ENCODE data around the gene SNX8.
"Not testable (repeated sequence)": the region's sequence is repeated elsewhere in the genome, so short reads cannot be mapped to it uniquely, and the experiment has no call there.

SNX8 gene, protein sequence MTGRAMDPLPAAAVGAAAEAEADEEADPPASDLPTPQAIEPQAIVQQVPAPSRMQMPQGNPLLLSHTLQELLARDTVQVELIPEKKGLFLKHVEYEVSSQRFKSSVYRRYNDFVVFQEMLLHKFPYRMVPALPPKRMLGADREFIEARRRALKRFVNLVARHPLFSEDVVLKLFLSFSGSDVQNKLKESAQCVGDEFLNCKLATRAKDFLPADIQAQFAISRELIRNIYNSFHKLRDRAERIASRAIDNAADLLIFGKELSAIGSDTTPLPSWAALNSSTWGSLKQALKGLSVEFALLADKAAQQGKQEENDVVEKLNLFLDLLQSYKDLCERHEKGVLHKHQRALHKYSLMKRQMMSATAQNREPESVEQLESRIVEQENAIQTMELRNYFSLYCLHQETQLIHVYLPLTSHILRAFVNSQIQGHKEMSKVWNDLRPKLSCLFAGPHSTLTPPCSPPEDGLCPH

DNA sequence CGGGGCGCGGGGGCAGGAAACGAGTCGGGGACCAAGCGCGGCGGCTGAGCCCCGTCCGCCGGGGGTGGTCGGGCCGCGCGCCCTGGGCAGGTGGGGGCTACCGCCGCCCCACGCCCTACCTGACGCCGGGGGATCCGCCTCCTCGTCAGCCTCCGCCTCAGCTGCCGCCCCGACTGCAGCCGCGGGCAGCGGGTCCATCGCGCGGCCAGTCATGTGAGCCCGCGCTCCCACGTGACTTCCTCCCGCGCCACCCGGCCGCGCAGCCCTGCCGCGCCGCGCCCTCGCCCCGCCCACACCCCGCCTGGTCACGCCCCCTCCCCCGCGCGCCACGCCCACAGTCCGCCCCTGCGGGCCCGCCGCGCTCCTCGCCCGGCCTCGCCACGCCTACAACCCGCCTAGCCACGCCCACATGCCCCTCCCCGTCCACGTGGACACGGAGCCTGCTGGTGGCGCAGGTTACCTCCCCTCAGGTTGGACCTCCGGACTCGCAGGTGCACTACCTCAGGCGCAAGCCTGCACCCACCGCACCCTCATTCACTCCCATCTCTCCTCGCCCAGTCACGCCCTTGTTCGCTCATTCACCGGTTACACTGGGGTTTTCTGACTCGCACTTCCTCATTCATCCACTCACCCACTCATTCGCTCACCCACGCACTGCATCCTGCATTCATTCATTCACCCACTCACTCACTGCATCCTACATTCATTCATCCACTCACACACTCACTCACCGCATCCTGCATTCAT, at the start of gene SNX8:
TSS of gene SNX8 (minus strand) at position 233 of the 747 bp plus-strand sequence. CDS start at position 213, 20 bp downstream.
- peak; percentile 94 for DNase-seq (ENCODE audit: low read depth)

DNA sequence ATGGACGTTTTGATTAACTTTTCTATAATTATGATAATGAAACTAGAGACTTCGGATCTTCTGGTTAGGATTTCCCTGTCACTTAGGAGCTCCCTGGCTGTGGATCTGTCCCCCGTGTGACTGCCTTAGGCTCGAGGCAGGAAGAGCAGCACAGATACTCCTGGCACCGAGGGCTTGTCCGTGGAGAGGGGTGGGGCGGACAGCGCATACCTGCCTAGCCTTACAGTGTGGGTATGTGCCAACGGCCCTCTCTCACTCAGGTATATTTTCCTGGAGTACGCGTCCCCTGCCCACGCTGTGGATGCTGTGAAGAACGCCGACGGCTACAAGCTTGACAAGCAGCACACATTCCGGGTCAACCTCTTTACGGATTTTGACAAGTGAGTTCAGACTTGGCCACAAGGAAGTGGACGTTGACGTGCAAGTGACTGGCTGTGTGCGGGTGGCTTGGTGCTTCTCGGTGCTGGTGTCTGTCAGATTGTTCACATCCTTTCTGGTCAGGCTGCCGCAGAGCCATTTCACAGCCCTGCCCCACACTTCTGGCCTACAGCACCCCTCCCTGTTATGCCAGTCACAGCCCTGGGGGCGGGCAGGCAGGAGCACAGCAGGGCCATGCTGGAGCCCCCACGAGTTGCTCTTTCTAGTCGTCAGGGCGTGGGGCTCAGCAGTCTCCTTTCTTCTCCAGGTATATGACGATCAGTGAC, 48.3 kb upstream of the SNX8 start:
- no peak for DNase-seq (ENCODE audit: low read depth)

DNA sequence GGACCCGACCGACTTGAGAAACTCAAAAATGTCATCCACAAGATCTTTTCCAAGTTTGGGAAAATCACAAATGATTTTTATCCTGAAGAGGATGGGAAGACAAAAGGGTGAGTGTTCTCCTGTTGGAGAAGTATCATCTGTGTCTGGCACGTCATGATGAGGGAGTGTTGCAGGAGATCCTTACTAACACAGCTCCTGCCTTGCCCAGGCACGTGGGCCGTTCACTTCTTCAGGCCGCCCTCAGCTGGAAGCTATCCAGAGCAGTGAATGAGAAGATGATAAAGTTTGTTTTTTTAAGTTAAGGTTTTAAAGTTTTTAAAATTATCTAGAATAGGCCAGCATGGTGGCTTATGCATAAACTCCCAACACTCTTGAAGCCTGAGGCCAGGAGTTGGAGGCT, 46.6 kb upstream of the SNX8 start:
- DNase-seq (ENCODE audit: low read depth), result no peak

DNA sequence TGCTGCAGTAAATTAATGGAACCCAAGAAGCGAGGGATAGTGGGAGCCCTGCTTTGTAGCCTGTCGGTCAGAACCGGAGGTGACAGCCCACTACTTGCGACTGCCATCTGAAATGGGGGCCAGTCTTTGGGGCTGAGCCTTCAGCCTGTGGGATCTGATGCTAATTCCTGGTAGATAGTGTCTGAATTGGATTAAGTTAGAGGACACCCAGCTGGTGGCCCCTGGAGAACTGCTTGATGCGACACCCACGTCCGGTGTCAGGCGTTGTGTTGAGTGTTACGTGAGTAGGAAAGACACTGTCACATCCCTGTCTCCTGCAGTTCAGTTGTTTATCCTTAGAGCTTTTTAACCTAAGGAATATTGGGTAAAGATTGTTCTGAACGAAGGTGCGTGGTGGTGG, 45.4 kb upstream of the SNX8 start:
- DNase-seq (ENCODE audit: low read depth), result no peak

DNA sequence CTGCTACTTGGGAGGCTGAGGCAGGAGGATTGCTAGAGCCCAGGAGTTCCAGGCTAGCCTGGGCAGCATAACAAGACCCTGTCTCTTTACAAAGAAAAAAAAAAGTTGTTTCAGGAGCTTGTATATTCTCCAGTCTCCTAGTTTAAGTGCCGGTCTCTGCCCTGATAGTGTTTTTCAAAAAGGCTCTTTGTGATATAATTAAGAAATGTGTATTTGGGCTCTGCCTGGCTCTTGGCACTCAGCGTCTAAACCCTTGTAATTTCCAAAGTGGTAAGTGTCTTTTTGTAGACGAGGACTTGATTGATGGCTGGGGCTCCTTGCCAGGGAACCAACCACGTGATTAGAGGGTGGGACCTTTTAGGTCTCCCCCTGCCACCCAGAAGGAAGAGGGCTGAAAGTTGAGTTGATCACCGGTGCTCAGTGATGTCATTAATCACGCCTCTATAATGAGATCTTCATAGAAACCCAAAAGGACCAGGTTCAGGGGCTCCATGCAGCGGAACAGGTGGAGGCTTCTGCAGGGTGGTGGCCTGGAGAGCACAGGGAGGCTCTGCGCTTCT, 44.8 kb upstream of the SNX8 start:
- no peak for DNase-seq (ENCODE audit: low read depth)

DNA sequence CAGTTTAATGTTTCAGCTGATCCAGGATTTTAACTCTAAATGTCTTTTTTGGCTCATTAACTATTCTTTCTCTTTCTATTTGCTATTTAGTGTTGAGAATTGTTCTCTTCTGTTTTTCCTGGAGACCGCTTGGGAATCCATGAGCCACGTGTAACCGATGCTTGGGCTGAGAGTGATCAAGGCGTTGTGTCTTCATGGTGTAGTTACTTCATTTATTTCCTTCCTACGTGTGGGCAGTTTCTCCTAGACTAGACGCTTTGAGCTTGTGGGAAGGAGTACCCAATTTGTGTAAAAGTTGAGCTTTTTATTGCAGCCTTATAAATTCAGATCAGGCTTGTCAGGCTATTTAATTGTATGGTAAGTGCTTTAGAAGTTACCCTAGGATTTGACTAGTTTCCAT, 43.3 kb upstream of the SNX8 start:
- no peak for DNase-seq (ENCODE audit: low read depth)

DNA sequence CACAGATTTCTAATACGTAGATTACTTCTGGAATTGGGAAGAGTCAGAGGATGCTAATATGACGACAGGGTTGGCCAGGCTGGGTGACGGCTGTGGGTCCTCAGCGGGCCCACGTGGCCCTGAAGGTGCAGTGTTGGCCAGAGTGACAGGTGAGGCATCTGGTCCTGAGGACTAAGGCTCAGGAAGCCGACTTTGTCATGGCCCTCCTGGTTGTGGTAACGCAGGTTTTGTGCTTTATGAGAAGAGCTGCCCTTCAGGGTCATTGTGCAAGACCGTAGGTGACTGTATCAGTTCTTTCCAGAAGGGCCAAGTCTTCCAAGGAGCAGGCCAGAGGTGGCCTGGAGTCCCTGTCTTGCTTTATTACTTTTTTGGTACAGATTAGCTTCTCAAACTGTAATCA, 42.9 kb upstream of the SNX8 start:
- no peak for DNase-seq (ENCODE audit: low read depth)

DNA sequence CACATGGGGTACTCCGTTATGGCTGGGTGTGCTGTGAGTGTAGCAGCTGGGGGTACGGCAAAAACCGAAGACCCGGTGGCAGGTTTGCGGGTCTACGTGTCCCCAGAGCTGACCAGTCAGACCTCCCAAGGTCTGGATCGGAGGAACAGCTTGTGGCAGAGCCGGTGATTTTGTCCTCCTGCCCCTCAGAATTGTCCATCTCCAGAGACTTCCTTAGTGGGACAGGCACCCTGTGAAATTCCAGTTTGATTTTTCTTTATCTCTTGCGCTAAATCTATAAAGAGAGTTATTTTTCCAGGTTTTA, 41.4 kb upstream of the SNX8 start:
- no peak for DNase-seq (ENCODE audit: low read depth)

DNA sequence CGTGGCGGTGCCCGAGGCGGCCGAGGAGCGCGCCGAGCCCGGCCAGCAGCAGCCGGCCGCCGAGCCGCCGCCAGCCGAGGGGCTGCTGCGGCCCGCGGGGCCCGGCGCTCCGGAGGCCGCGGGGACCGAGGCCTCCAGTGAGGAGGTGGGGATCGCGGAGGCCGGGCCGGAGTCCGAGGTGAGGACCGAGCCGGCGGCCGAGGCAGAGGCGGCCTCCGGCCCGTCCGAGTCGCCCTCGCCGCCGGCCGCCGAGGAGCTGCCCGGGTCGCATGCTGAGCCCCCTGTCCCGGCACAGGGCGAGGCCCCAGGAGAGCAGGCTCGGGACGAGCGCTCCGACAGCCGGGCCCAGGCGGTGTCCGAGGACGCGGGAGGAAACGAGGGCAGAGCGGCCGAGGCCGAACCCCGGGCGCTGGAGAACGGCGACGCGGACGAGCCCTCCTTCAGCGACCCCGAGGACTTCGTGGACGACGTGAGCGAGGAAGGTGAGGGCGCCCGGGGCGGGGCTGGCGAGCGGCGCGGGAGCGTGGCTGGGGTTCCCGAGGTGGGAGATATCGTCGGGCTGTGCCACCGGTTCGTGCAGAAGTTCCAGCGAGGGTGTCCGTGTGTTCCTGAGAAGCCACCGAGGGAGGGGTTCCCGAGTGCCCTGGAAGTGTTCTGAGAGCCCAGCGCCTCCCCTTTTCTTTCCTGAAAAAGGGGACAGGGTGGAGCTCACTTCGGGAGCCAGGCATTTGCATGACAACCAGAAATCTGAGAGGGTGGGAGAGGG, 40.9 kb upstream of the SNX8 start:
- peak; percentile 18 for DNase-seq (ENCODE audit: low read depth)

DNA sequence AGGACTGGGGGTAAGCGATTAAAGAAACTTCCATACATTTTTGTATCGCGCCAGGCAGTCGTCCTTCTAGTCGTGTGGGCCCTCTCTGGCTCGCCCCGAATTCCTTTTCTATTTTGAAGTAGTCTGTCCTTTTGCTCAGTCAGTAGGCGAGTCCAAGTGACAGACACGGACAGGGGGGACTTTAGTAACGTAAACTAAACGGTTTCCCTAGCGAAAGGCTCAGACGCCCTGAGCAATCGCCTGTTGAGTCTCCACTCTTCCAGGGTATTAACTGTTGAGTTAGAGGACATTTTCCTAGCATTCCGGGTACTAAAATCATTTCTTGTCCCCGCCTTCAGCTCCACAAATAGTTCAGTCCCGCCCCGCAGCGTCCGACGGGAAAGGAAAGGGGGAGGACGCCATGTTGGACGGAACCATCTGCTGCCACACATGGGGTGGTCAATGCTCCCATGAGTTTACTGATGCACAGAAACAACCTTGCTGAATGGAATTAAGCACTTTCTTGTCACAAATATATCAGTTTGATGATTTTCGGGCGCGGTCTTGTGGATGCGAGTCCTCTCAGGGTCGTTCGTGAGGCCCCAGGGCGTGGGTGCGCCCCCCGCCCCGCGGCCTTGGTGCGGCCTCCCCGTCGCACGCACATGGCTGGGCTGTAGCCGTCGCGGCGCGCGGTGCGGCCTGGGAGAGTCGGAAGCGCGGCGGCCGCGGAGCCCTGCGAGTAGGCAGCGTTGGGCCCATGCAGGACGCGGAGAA, 40.1 kb upstream of the SNX8 start, which contains the start of gene EIF3B:
TSS of gene EIF3B (plus strand) at position 642 of the 753 bp plus-strand sequence. CDS start at position 737, 95 bp downstream.
- peak; percentile 85 for DNase-seq (ENCODE audit: low read depth)

DNA sequence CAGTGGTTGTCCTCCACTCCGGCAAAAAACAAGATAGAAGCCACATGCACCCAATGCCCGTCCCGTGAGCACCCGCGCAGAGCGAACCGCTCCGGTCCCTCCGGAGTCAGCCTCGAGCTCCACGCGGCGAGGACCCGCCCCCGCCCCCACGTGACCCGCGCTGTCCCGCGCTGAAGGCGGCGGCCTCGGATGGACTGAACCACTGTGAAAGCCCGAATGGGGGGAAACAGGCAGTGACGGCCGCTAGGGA, 39.6 kb upstream of the SNX8 start:
- peak; percentile 88 for DNase-seq (ENCODE audit: low read depth)

DNA sequence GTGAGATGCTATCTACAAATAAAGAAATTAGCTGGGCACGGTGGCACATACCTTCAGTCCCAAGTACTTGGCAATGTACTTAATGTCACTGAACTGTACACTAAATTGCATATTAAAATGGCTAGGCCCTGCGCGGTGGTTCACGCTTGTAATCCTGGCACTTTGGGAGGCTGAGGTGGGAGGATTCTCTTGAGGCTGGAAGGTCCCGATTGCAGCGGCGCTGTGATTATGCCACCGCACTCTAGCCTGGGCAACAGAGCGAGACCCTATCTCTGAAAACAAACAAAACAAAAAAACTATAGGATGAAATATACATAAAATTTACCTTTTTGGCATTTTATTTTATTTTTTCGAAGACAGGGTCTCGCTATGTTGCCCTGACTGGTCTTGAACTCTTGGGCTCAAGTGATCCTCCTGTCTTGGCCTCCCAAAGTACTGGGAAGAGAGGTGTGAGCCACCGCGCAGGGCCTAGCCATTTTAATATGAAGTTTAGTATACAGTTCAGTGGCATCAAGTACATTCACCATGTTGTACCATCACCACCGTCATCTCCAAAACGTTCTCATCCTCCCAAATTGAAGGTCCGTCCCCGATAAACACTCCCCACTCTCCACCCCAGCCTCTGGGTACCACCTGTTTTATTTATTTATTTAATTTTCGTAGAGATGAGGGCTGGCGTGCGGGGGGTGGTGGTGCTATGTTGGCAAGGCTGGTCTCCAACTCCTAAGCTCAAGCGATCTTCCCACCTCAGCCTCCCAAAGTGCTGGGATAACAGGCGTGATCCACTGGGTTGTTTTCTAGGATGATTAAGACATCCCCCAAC, 39.1 kb upstream of the SNX8 start:
- DNase-seq (ENCODE audit: low read depth), result no peak

DNA sequence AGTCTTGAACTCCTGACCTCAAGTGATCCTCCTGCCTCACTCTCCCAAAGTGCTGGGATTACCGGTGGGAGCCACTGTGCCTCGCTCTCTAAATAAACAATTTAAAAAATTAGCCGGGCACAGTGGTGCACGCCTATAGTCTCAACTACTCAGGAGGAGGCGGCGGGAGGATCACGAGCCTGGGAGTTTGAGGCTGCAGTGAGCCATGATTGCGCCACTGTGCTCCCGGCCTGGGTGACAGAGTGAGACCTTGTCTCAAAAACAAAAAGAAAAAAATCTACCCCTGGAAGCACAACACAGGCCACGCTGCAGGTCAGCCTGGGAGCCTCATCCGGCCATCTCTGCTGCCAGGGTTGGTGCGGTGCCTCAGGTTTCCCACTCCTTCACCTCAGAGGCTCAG, 36.6 kb upstream of the SNX8 start:
- DNase-seq (ENCODE audit: low read depth), result no peak

DNA sequence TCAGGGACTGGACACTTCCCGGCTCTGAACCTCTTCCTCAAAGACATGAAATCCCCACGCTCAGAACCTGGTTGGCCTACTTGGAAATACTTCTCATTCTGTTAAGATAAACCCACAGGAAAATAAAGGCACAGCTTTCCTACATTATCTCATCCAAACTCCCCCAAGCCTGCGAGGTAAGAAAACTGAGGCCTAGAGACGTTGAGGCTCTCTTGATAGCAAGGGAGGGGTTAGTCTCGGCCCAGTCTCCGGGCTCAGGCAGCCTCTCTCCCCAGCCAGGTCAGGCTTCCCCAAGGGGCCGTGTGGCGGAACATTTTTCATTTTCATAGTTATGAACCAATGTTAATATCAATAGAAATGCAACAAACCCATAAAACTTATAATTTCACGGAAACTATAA, 35.8 kb upstream of the SNX8 start:
- DNase-seq (ENCODE audit: low read depth), result no peak

DNA sequence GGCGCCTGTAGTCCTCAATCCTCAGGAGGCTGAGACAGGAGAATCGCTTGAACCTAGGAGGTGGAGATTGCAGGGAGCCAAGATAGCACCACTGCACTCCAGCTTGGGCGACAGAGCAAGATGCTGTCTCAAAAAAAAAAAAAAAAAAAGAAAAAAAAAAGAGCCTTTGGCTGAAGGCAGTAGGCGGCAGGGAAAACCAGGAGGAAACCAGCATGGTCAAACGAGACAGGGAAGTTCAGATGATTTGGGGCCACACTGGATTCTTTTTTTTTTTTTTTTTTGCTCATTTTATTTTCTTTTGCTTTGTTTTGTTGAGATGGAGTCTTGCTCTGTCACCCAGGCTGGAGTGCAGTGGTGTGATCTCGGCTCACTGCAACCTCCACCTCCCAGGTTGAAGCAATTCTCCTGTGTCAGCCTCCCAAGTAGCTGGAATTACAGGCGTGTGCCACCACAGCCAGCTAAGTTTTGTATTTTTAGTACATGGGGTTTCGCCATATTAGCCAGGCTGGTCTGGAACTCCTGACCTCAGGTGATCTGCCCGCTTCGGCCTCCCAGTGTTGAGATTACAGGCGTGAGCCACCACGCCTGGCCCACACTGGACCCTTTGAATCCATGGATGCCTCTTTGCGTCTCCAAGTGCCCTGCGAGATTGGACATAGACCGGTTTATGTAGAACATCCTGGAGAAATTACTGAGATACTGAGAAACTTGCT, 33.3 kb upstream of the SNX8 start:
- not testable (repeated sequence) for DNase-seq (ENCODE audit: low read depth)

DNA sequence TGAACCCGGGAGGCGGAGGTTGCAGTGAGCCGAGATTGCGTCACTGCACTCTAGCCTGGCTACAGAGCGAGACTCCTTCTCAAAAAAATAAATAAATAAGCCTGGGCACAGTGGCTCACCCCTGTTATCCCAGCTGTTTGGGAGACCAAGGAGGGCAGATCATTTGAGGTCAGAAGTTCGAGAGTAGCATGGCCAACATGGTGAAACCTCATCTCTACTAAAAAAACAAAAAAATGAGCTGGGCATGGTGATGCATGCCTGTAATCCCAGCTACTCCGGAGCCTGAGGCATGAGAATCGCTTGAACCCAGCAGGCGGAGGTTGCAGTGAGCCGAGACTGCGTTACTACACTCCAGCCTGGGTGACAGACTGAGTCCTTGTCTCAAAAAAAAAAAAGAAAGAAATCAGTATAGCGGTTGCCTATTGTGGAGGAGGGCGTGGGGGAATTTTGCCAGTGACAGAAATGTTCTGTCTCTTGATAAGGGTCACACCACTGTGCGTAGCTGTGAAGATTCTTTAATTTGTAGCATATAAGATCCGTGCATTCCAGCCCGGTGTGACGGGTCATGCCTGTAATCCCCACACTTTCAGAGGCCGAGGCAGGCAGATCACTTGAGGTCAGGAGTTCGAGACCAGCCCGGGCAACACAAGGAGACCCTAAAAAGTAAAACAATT, 22.5 kb upstream of the SNX8 start:
- no peak for DNase-seq (ENCODE audit: low read depth)

DNA sequence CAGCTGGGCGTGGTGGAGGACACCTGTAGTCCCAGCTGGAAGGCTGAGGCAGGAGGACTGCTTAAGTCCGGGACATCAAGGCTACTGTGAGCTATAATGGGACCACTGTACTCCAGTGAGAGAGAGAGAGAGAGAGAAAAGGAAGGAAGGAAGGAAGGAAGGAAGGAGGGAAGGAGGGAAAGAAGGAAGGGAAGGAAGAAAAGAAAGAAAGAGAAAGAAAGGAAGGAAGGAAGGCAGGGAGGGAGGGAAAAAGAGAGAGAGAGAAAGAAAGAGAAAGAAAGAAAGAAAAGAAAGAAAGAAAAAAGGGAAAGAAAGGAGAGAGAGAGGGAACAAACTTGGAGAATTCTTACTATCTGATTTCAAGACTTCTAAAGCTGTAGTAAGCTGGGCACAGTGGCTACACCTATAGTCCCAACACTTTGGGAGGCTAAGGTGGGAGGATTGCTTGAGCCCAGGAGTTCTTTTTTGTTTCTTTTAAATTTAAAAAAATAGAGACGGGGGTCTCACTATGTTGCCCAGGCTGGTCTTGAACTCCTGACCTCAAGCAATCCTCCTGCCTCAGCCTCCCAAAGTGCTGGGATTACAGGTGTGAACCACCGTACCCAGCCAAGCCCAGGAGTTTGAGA, 18.5 kb upstream of the SNX8 start:
- not testable (repeated sequence) for DNase-seq (ENCODE audit: low read depth)

DNA sequence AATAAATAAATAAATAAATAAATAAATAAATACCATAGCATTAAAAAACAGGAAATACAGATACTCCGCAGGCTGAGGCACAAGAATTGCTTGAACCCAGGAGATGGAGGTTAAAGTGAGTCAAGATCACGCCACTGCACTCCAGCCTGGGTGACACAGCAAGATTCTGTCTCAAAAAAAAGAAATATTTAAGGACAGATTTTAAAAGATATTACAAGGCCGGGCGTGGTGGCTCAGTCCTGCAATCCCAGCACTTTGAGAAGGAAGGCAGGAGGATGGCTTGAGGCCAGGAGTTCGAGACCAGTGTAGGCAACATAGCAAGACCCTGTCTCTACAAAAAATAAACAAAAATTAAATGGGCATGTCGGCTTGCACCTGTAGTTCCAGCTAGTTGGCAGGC, 17.5 kb upstream of the SNX8 start:
- no peak for DNase-seq (ENCODE audit: low read depth)

DNA sequence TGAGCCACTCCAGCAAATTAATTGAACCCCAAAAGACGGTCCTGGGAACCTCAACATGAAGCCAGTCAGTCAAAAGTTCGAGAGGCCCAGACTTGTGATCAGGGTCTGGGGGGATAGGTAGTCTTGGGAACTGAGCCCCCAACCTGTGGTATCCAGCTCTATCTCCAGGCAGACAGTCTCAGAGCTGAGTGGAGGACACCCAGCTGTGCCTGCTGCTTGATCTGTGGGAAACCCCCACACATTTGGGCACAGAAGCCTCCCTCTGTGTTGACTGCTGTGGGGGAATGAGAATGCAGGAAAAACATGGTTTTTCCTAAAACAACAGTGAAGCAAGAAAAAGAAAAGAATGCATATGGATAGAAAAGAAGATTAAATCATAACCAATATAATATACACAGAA, 16.3 kb upstream of the SNX8 start:
- no peak for DNase-seq (ENCODE audit: low read depth)

All from activated T-cell treated with anti-CD3 and anti-CD28 coated beads for 48 hours (primary cell).